K562 (cell line): Measurements from ENCODE around the gene RNFT2.

ENCODE experiments used
- CTCF ChIP-seq, 3 experiments: IDR thresholded peaks in 2 of 3; conservative IDR thresholded peaks in 1 of 3; 2 replicates each; pipeline ENCODE4 v1.5.1; 2011 to 2012; ENCODE audit warnings: low read length in 3 of 3, mild to moderate bottlenecking in 3 of 3, control low read depth in 2 of 3, improper control_type of control experiment in 1 of 3, inconsistent platforms in 1 of 3, low read depth in 1 of 3, mixed read lengths in 1 of 3, moderate library complexity in 1 of 3; ENCODE audit not compliant: insufficient read depth in 2 of 3
- ERF ChIP-seq: fragments of 450-650 bp; formaldehyde crosslinking; IDR thresholded peaks from 2 replicates; pipeline ENCODE4 v1.4.0; 2020; ENCODE audit warnings: mild to moderate bottlenecking, mixed read lengths
- ESRRB ChIP-seq: fragments of 250-450 bp; sonication (Bioruptor Pico); IDR thresholded peaks from 2 replicates; pipeline ENCODE4 v1.5.0; 2020; ENCODE audit warnings: mild to moderate bottlenecking, moderate library complexity, borderline replicate concordance
- FOXA1 ChIP-seq: fragments of 450-650 bp; IDR thresholded peaks from 2 replicates; pipeline ENCODE4 v1.6.1; 2016; ENCODE audit warnings: mild to moderate bottlenecking, borderline replicate concordance
- MECOM ChIP-seq: fragments of 250-450 bp; sonication (Bioruptor Pico); IDR thresholded peaks from 2 replicates; pipeline ENCODE4 v1.8.0; 2022; ENCODE audit warnings: inconsistent platforms
- MYC ChIP-seq, 2 experiments: fragments of 250-450 bp in 1 of 2; sonication (Bioruptor Pico) in 1 of 2; IDR thresholded peaks; 2 replicates each; pipeline versions ENCODE4 v1.5.1 to v1.6.1; 2012 to 2021; ENCODE audit warnings: low read depth in 2 of 2, borderline replicate concordance in 1 of 2, improper control_type of control experiment in 1 of 2, low read length in 1 of 2, mild to moderate bottlenecking in 1 of 2, moderate library complexity in 1 of 2
- PATZ1 ChIP-seq: fragments of 250-450 bp; sonication (Bioruptor Pico); IDR thresholded peaks from 2 replicates; pipeline ENCODE4 v1.5.0; 2020; ENCODE audit warnings: mild to moderate bottlenecking, borderline replicate concordance
- SMAD1 ChIP-seq: fragments of 150-350 bp; IDR thresholded peaks from 2 replicates; pipeline ENCODE4 v1.6.1; 2014; ENCODE audit warnings: low read length, low read depth; ENCODE audit not compliant: partially characterized antibody
- TAF1 ChIP-seq: IDR thresholded peaks from 2 replicates; pipeline ENCODE4 v1.6.1; 2011; ENCODE audit warnings: mild to moderate bottlenecking, low read length, moderate library complexity; ENCODE audit not compliant: insufficient read depth, control insufficient read depth, severe bottlenecking; ENCODE audit errors: extremely low read depth
- TSC22D4 ChIP-seq: fragments of 450-650 bp; IDR thresholded peaks from 2 replicates; pipeline ENCODE4 v1.6.1; 2016; ENCODE audit warnings: missing genetic modification characterization, missing biosample characterization, control low read depth
- TF ChIP-seq, protein P1 (sequence below), 2 experiments: fragments of 450-650 bp; conservative IDR thresholded peaks; 2 replicates each; pipeline ENCODE4 v1.6.1; 2017; ENCODE audit warnings: mild to moderate bottlenecking in 2 of 2, moderate library complexity in 2 of 2

- TF ChIP-seq TAF1 (no peak), MECOM (CRISPR knock-in tag) (no peak), TSC22D4 (tag) (no peak), MYC (IDR thresholded peaks at IDR 0.05; ENCODE audit: low read depth, low read length) (no peak), MYC (CRISPR knock-in tag; IDR thresholded peaks at IDR 0.05; ENCODE audit: borderline replicate concordance, low read depth) (no peak), FOXA1 (no peak), ESRRB (no peak), ERF (CRISPR knock-in tag) (no peak), PATZ1 (CRISPR knock-in tag) (no peak), SMAD1 (no peak), CTCF (IDR thresholded peaks at IDR 0.05 in 2 of 3, conservative IDR thresholded peaks at IDR 0.05 in 1 of 3; ENCODE audit: insufficient read depth in 2 of 3, low read depth in 1 of 3, low read length in 3 of 3) (no peak)
- TF ChIP-seq, protein P1, sequence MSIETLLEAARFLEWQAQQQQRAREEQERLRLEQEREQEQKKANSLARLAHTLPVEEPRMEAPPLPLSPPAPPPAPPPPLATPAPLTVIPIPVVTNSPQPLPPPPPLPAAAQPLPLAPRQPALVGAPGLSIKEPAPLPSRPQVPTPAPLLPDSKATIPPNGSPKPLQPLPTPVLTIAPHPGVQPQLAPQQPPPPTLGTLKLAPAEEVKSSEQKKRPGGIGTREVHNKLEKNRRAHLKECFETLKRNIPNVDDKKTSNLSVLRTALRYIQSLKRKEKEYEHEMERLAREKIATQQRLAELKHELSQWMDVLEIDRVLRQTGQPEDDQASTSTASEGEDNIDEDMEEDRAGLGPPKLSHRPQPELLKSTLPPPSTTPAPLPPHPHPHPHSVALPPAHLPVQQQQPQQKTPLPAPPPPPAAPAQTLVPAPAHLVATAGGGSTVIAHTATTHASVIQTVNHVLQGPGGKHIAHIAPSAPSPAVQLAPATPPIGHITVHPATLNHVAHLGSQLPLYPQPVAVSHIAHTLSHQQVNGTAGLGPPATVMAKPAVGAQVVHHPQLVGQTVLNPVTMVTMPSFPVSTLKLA (conservative IDR thresholded peaks at IDR 0.05): no peak
Observed at GRCh38 chr12:116867523-116867922, 129.4 kb downstream of the RNFT2 start.
